GM12878 (cell line): Measurements from ENCODE around the gene TMEM168. TPM values are rescaled to one million over a fixed set of nuclear protein-coding genes. Genes with fewer than 3 reads are reported as not detected.

Experiments used
- ATAC-seq: fragments of 200-7000 bp; cut with Tn5 transposase; 3 replicates; pipeline ENCODE4 v1.9.1; 2020; ENCODE audit warnings: mild to moderate bottlenecking, moderate library complexity
- BruUV-seq: library from RNA; stranded (reverse); fragments of 400-500 nt; replicated peaks from 2 replicates; lab custom pipeline; 2021; lab: Mats Ljungman, UMichigan
- CTCF ChIA-PET: fragments of 300-600 bp; sonication (Branson Sonifier 250); formaldehyde crosslinking; extraction: SDS; loops from one replicate; lab custom pipeline; 2021; ENCODE audit warnings: inconsistent platforms; lab: Yijun Ruan, JAX
- POLR2A ChIA-PET: fragments of 350-600 bp; formaldehyde crosslinking; extraction: SDS; loops from one replicate; lab custom pipeline; 2021; ENCODE audit warnings: inconsistent platforms; lab: Charles Lee
- RAD21 ChIA-PET: fragments of 300-600 bp; sonication (Branson Sonifier 250); formaldehyde crosslinking; loops from one replicate; lab custom pipeline; 2023; ENCODE audit warnings: antibody characterized with exemption; ENCODE audit not compliant: unreplicated experiment; lab: Charles Lee
- SMC1A ChIA-PET: fragments of 300-600 bp; sonication (Branson Sonifier 250); formaldehyde crosslinking; loops from one replicate; lab custom pipeline; 2023; ENCODE audit not compliant: unreplicated experiment, uncharacterized antibody; lab: Charles Lee
- DNase-seq: peaks from one replicate; pipeline ENCODE4 v3.0.0-alpha.2; 2011; ENCODE audit warnings: low read depth, low spot score
- FAIRE-seq: peaks from 3 replicates; lab custom pipeline; 2011; peaks lifted over from hg19 to GRCh38; lab: Jason Lieb, UNC
- H2AFZ ChIP-seq: 2 replicates; pipeline ENCODE4 v1.6.0; 2011; ENCODE audit warnings: low read depth, low read length, control low read depth; ENCODE audit not compliant: control insufficient read depth
- H3K27ac ChIP-seq: 2 replicates; pipeline ENCODE4 v1.5.1; 2011; ENCODE audit warnings: control low read depth; ENCODE audit not compliant: control insufficient read depth, insufficient read depth
- H3K27me3 ChIP-seq, 2 experiments: replicated peaks in 1 of 2; 2 replicates each; pipeline versions ENCODE4 v1.6.0 to v1.6.1; 2011; ENCODE audit warnings: low read length in 1 of 2; ENCODE audit not compliant: control insufficient read depth in 2 of 2, insufficient read depth in 2 of 2
- H3K36me3 ChIP-seq, 2 experiments: 2 replicates each; pipeline ENCODE4 v1.5.1; 2011; ENCODE audit warnings: low read length in 1 of 2; ENCODE audit not compliant: control insufficient read depth in 2 of 2, insufficient read depth in 2 of 2
- H3K4me1 ChIP-seq: 2 replicates; pipeline ENCODE4 v1.6.1; 2011; ENCODE audit warnings: mild to moderate bottlenecking, low read length, moderate library complexity, mixed read lengths; ENCODE audit not compliant: control insufficient read depth, insufficient read depth
- H3K4me2 ChIP-seq: 2 replicates; pipeline ENCODE4 v1.6.0; 2011; ENCODE audit warnings: control low read depth; ENCODE audit not compliant: control insufficient read depth, insufficient read depth
- H3K4me3 ChIP-seq: fragments of 200-600 bp; sonication (generic); 2 replicates; pipeline ENCODE4 v1.5.1; 2016
- H3K79me2 ChIP-seq: 2 replicates; pipeline ENCODE4 v1.6.0; 2011; ENCODE audit warnings: low read length; ENCODE audit not compliant: control insufficient read depth, insufficient read depth
- H3K9ac ChIP-seq: 2 replicates; pipeline ENCODE4 v1.8.0; 2011; ENCODE audit warnings: low read length, control low read depth, mixed read lengths; ENCODE audit not compliant: control insufficient read depth, insufficient read depth
- H3K9me3 ChIP-seq: replicated peaks from 3 replicates; pipeline ENCODE4 v1.5.1; 2011; ENCODE audit warnings: mild to moderate bottlenecking, low read length; ENCODE audit not compliant: control insufficient read depth, insufficient read depth
- H4K20me1 ChIP-seq: 2 replicates; pipeline ENCODE4 v1.6.0; 2011; ENCODE audit not compliant: control insufficient read depth, insufficient read depth
- BACH1 ChIP-seq: fragments of 450-650 bp; IDR thresholded peaks from 2 replicates; pipeline ENCODE4 v1.6.1; 2017; ENCODE audit warnings: mild to moderate bottlenecking, borderline replicate concordance
- HCFC1 ChIP-seq: fragments of 150-350 bp; IDR thresholded peaks from 2 replicates; pipeline ENCODE4 v1.6.1; 2014; ENCODE audit warnings: low read length
- HDAC6 ChIP-seq: fragments of 200-600 bp; sonication (generic); IDR thresholded peaks from one replicate; pipeline ENCODE4 v1.8.0; 2017; ENCODE audit warnings: antibody characterized with exemption; ENCODE audit not compliant: unreplicated experiment
- IKZF2 ChIP-seq, 2 experiments: fragments of 450-650 bp; IDR thresholded peaks; 2 replicates each; pipeline ENCODE4 v1.6.1; 2017; ENCODE audit warnings: mild to moderate bottlenecking in 2 of 2, moderate library complexity in 2 of 2
- RAD21 ChIP-seq: IDR thresholded peaks from 2 replicates; pipeline ENCODE4 v1.6.1; 2011; ENCODE audit warnings: mild to moderate bottlenecking, low read depth, low read length, moderate library complexity; ENCODE audit not compliant: insufficient read depth
- RCOR1 ChIP-seq: conservative IDR thresholded peaks from 2 replicates; pipeline ENCODE4 v1.6.1; 2012; ENCODE audit warnings: low read depth, low read length, improper control_type of control experiment
- RFX5 ChIP-seq: IDR thresholded peaks from 2 replicates; pipeline ENCODE4 v1.6.1; 2011; ENCODE audit warnings: low read depth, low read length, improper control_type of control experiment
- TAF1 ChIP-seq: IDR thresholded peaks from 2 replicates; pipeline ENCODE4 v1.6.1; 2011; ENCODE audit warnings: mild to moderate bottlenecking, low read depth, low read length, borderline replicate concordance
- ZBED1 ChIP-seq: IDR thresholded peaks from 2 replicates; pipeline ENCODE4 v1.6.1; 2016; ENCODE audit warnings: borderline replicate concordance
- ZNF384 ChIP-seq: IDR thresholded peaks from 2 replicates; pipeline ENCODE4 v1.6.1; 2012; ENCODE audit warnings: low read depth, mild to moderate bottlenecking, low read length, improper control_type of control experiment, borderline replicate concordance
- WGBS: methylation state at CpG from one replicate; pipeline ENCODE4 v1.1.6; 2016; ENCODE audit warnings: low lambda C conversion rate; ENCODE audit not compliant: insufficient replicate concordance, insufficient coverage; ENCODE audit errors: missing lambda C conversion rate; 5-methylcytosine and 5-hydroxymethylcytosine counted together
- in situ Hi-C: fragments of 300-500 bp; cut with MboI; formaldehyde crosslinking; loops from 9 replicates; pipeline ENCODE4 v1.14.3; 2018; ENCODE audit warnings: mixed read lengths
- intact Hi-C: fragments of 100-400 bp; cut with micrococcal nuclease; formaldehyde crosslinking; loops from one replicate; pipeline ENCODE4 v1.14.2; 2022; ENCODE audit not compliant: unreplicated experiment
- polyA plus RNA-seq, 11 experiments: library from polyadenylated mRNA; depleted of rRNA in 4 of 11; unstranded in 6 of 11; stranded (reverse) in 5 of 11; fragments of >200 nt; fragmentation: Nextera tagmentation in 4 of 11; fragmentation: Illumina TruSeq in 1 of 11; extraction: Ambion mirVana in 4 of 11; extraction: Trizol in 1 of 11; gene quantifications; 1 replicate in 1 of 11; 2 replicates in 10 of 11; pipeline versions ENCODE4 v1.2.1 to v1.2.3, GENCODE V29; 2011 to 2016; ENCODE audit warnings: inconsistent platforms in 2 of 11, missing spikeins in 2 of 11, low read depth in 1 of 11
- total RNA-seq, 4 experiments: library from RNA; depleted of rRNA in 3 of 4; stranded (reverse); fragments of >200 nt in 3 of 4; fragmentation: Illumina TruSeq in 1 of 4; extraction: Trizol in 1 of 4; gene quantifications; 2 replicates each; pipeline versions ENCODE4 v1.2.1 to v1.2.3, GENCODE V29; 2013 to 2021
- TF ChIP-seq, protein P1 (sequence below): fragments of 450-650 bp; formaldehyde crosslinking; IDR thresholded peaks from 2 replicates; pipeline ENCODE4 v1.5.0; 2022; ENCODE audit warnings: mild to moderate bottlenecking, missing genetic modification characterization
- TF ChIP-seq, protein P2 (sequence below): fragments of 450-650 bp; IDR thresholded peaks from 2 replicates; pipeline ENCODE4 v1.6.1; 2017; ENCODE audit warnings: borderline replicate concordance
- TF ChIP-seq, protein P3 (sequence below): fragments of 450-650 bp; IDR thresholded peaks from 2 replicates; pipeline ENCODE4 v1.6.1; 2017; ENCODE audit warnings: mild to moderate bottlenecking, moderate library complexity
- TF ChIP-seq, protein P4 (sequence below): fragments of 150-350 bp; IDR thresholded peaks from 2 replicates; pipeline ENCODE4 v1.6.1; 2014; ENCODE audit warnings: mild to moderate bottlenecking, low read depth, low read length

TMEM168 gene
- total and polyA plus RNA-seq, 10 of the 15 experiments (the other 5 are each of a cell fraction or from before 2014, with no cell fraction given): 9.1 to 44.2 (median 19.8) TPM

DNA sequence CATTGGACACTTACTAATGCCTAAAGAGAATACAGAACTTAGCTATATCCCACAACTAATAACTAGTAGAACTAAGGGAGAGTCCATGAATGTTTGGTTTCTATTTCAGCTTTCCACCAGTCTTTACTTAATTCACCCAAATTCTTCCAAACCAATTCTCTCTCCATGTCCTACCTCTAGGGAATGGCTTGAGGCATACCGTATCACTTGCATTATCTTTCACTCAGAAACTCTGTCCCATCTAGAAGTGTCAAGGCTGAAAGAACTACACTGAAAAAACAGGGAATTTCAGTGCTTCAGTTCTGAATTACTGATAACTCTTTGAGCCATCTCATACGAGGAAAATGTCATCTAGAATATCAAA lies 758 bp downstream of the TMEM168 start:
- no TSS peak for BruUV-seq
- ATAC-seq: no peak
- in situ Hi-C loops: loop anchor here (10.0 kb wide), 1 partner anchor 325 kb away; no protein-coding TSS in a partner anchor
- intact Hi-C loops: no loop called here
- Histone ChIP-seq H3K36me3 (no peaks in the 10 kb centered on the region), H3K27ac (peak overlapping the region; percentile 94), H4K20me1 (no peaks in the 10 kb centered on the region), H3K9ac (peak overlapping the region; percentile 76), H3K4me1 (peaks cover 7% of the 10 kb centered on the region; the same call in 1 of the 2 replicates), H3K79me2 (peaks cover 27% of the 10 kb centered on the region), H3K27me3 (no peaks in the 10 kb centered on the region), H3K4me3 (peak overlapping the region; percentile 85), H2AFZ (peak overlapping the region; percentile 99), H3K4me2 (peak overlapping the region; percentile 93), H3K9me3 (no peaks in the 10 kb centered on the region)
- FAIRE-seq: no peak
- POLR2A ChIA-PET: interaction anchor here (1.0 to 1.9 kb wide), 3 partner anchors 10 to 150 kb away, joined by 4 to 5 read pairs (median 4); a partner anchor contains a TSS
- RAD21 ChIA-PET: interaction anchor here (1.1 to 1.2 kb wide), 2 partner anchors 16 to 24 kb away, joined by 3 to 7 read pairs; no protein-coding TSS in a partner anchor
- SMC1A ChIA-PET: interaction anchor here (3.7 kb wide), 1 partner anchor 10 kb away, joined by 14 read pairs; no protein-coding TSS in a partner anchor
- CTCF ChIA-PET: interaction anchor here (1.5 kb wide), 1 partner anchor 85 kb away, joined by 3 read pairs; no protein-coding TSS in a partner anchor
- 4% methylated on average over 2 of the region's 2 CpGs for WGBS
- DNase-seq: no peak
- TF ChIP-seq, protein P1, sequence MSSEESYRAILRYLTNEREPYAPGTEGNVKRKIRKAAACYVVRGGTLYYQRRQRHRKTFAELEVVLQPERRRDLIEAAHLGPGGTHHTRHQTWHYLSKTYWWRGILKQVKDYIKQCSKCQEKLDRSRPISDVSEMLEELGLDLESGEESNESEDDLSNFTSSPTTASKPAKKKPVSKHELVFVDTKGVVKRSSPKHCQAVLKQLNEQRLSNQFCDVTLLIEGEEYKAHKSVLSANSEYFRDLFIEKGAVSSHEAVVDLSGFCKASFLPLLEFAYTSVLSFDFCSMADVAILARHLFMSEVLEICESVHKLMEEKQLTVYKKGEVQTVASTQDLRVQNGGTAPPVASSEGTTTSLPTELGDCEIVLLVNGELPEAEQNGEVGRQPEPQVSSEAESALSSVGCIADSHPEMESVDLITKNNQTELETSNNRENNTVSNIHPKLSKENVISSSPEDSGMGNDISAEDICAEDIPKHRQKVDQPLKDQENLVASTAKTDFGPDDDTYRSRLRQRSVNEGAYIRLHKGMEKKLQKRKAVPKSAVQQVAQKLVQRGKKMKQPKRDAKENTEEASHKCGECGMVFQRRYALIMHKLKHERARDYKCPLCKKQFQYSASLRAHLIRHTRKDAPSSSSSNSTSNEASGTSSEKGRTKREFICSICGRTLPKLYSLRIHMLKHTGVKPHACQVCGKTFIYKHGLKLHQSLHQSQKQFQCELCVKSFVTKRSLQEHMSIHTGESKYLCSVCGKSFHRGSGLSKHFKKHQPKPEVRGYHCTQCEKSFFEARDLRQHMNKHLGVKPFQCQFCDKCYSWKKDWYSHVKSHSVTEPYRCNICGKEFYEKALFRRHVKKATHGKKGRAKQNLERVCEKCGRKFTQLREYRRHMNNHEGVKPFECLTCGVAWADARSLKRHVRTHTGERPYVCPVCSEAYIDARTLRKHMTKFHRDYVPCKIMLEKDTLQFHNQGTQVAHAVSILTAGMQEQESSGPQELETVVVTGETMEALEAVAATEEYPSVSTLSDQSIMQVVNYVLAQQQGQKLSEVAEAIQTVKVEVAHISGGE (CRISPR knock-in tag): no peak
- TF ChIP-seq, protein P2, sequence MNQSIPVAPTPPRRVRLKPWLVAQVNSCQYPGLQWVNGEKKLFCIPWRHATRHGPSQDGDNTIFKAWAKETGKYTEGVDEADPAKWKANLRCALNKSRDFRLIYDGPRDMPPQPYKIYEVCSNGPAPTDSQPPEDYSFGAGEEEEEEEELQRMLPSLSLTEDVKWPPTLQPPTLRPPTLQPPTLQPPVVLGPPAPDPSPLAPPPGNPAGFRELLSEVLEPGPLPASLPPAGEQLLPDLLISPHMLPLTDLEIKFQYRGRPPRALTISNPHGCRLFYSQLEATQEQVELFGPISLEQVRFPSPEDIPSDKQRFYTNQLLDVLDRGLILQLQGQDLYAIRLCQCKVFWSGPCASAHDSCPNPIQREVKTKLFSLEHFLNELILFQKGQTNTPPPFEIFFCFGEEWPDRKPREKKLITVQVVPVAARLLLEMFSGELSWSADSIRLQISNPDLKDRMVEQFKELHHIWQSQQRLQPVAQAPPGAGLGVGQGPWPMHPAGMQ: no peak
- TF ChIP-seq RFX5 (no peak), HDAC6 (no peak), RAD21 (no peak), ZNF384 (no peak), IKZF2 (IDR thresholded peaks at IDR 0.05) (no peak), RCOR1 (no peak), BACH1 (no peak), HCFC1 (no peak), ZBED1 (no peak), TAF1 (no peak)
- TF ChIP-seq, protein P3, sequence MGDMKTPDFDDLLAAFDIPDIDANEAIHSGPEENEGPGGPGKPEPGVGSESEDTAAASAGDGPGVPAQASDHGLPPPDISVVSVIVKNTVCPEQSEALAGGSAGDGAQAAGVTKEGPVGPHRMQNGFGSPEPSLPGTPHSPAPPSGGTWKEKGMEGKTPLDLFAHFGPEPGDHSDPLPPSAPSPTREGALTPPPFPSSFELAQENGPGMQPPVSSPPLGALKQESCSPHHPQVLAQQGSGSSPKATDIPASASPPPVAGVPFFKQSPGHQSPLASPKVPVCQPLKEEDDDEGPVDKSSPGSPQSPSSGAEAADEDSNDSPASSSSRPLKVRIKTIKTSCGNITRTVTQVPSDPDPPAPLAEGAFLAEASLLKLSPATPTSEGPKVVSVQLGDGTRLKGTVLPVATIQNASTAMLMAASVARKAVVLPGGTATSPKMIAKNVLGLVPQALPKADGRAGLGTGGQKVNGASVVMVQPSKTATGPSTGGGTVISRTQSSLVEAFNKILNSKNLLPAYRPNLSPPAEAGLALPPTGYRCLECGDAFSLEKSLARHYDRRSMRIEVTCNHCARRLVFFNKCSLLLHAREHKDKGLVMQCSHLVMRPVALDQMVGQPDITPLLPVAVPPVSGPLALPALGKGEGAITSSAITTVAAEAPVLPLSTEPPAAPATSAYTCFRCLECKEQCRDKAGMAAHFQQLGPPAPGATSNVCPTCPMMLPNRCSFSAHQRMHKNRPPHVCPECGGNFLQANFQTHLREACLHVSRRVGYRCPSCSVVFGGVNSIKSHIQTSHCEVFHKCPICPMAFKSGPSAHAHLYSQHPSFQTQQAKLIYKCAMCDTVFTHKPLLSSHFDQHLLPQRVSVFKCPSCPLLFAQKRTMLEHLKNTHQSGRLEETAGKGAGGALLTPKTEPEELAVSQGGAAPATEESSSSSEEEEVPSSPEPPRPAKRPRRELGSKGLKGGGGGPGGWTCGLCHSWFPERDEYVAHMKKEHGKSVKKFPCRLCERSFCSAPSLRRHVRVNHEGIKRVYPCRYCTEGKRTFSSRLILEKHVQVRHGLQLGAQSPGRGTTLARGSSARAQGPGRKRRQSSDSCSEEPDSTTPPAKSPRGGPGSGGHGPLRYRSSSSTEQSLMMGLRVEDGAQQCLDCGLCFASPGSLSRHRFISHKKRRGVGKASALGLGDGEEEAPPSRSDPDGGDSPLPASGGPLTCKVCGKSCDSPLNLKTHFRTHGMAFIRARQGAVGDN: no peak
- TF ChIP-seq, protein P4, sequence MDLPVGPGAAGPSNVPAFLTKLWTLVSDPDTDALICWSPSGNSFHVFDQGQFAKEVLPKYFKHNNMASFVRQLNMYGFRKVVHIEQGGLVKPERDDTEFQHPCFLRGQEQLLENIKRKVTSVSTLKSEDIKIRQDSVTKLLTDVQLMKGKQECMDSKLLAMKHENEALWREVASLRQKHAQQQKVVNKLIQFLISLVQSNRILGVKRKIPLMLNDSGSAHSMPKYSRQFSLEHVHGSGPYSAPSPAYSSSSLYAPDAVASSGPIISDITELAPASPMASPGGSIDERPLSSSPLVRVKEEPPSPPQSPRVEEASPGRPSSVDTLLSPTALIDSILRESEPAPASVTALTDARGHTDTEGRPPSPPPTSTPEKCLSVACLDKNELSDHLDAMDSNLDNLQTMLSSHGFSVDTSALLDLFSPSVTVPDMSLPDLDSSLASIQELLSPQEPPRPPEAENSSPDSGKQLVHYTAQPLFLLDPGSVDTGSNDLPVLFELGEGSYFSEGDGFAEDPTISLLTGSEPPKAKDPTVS: no peak
